ENCODE results near the gene CEP290. TPM values are rescaled to one million over a fixed set of nuclear protein-coding genes. Genes with fewer than 3 reads are reported as not detected.
A peak's percentile ranks its signal among the peaks of the same experiment; 100 is the strongest.

The CEP290 gene
- polyA plus RNA-seq, 1 experiment: 1.8 TPM

DNA sequence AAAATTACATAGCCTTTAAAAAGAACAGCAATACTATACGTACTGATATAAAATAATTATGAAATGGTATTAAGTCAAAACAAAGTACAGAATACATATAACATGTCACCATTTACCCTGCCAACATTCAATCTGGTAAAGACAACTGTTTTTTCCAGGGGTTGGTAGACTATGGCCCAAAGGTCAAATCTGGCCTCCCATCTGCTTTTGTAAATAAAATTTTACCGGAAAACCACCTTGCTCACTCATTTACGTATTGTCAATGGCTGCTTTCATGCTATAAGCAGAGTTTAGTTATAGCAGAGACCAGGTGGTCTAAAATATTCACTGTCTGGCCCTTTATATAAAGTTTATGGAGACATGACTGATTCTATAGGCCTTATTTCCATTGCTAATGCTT lies 14.0 kb downstream of the CEP290 start:
- TF ChIP-seq, protein P1, sequence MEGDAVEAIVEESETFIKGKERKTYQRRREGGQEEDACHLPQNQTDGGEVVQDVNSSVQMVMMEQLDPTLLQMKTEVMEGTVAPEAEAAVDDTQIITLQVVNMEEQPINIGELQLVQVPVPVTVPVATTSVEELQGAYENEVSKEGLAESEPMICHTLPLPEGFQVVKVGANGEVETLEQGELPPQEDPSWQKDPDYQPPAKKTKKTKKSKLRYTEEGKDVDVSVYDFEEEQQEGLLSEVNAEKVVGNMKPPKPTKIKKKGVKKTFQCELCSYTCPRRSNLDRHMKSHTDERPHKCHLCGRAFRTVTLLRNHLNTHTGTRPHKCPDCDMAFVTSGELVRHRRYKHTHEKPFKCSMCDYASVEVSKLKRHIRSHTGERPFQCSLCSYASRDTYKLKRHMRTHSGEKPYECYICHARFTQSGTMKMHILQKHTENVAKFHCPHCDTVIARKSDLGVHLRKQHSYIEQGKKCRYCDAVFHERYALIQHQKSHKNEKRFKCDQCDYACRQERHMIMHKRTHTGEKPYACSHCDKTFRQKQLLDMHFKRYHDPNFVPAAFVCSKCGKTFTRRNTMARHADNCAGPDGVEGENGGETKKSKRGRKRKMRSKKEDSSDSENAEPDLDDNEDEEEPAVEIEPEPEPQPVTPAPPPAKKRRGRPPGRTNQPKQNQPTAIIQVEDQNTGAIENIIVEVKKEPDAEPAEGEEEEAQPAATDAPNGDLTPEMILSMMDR (IDR thresholded peaks at IDR 0.05; ENCODE audit: insufficient read depth, low read depth, low read length): no peak
- ChIA-PET POLR2A (no interaction called here), CTCF (no interaction called here)
- Histone ChIP-seq H3K4me3 (ENCODE audit: low read depth, low read length) (no peak overlapping the region), H3K27me3 (ENCODE audit: control insufficient read depth, insufficient read depth, low read length) (no peaks in the 10 kb centered on the region), H3K36me3 (ENCODE audit: control insufficient read depth, insufficient read depth, low read length) (no peaks in the 10 kb centered on the region)
- no peak for DNase-seq (ENCODE audit: low read depth)

DNA sequence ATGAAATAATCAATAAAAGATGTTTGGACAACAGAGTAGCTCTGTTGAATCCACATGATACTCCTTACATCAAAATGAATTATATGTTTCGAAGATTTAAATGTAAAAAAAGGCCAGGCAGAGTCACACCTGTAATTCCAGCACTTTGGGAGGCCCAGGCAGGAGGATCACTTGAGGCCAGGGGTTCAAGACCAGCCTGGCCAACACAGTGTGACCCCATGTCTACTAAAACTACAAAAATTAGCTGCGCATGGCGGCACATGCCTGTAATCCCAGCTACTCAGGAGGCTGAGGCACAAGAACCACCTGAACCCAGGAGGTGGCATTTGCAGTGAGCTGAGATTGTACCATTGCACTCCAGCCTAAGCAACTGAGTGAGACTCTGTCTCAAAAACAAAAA lies 14.8 kb downstream of the CEP290 start:
- TF ChIP-seq, protein P1 (IDR thresholded peaks at IDR 0.05; ENCODE audit: insufficient read depth, low read depth, low read length): no peak
- POLR2A ChIA-PET: no interaction called here
- Histone ChIP-seq H3K4me3 (ENCODE audit: low read depth, low read length) (no peak overlapping the region), H3K36me3 (ENCODE audit: control insufficient read depth, insufficient read depth, low read length) (no peaks in the 10 kb centered on the region), H3K27me3 (ENCODE audit: control insufficient read depth, insufficient read depth, low read length) (no peaks in the 10 kb centered on the region)
- CTCF ChIA-PET: no interaction called here
- no peak for DNase-seq (ENCODE audit: low read depth)

DNA sequence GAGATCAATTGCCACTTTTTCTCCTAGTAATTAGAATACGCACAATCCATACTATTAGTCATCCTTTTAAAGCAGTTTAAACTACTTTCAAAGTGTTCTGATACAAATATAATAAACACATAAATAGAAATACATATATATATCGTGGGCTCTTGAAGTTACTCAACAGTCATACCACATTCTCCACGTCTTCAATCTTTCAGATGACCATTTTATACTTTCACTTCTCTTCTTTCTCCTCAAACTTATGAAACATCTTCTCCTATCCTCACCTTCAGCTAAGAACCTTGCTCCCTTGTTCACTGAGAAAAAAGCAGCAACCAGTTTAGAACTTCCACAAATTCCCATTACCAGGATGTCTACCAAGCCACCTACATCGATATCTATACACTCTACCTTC lies 19.2 kb downstream of the CEP290 start:
- H3K36me3 ChIP-seq (ENCODE audit: control insufficient read depth, insufficient read depth, low read length): no peaks in the 10 kb centered on the region
- TF ChIP-seq, protein P1 (IDR thresholded peaks at IDR 0.05; ENCODE audit: insufficient read depth, low read depth, low read length): no peak
- POLR2A ChIA-PET: no interaction called here

DNA sequence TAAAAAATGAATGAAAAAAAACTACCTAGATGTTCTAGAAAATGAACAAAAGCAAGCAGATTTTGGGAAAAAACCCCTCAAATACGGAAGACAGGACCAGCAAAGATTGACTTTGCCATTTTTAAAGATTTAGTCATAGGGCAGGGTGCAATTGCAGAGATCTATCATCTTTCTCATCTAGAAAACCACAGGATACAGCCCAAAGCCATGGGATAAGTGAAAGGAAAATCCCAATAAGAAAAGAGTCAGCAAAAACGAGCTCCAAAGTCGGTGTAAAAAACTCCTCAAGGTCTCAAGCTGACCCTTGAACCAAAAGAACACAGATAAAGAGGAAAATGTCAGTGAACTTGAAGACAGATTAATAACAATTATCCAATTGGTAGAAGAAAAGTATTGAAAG lies 28.0 kb downstream of the CEP290 start:
- CTCF ChIA-PET: no interaction called here
- DNase-seq (ENCODE audit: low read depth): no peak
- Histone ChIP-seq H3K27me3 (ENCODE audit: control insufficient read depth, insufficient read depth, low read length) (no peaks in the 10 kb centered on the region), H3K36me3 (ENCODE audit: control insufficient read depth, insufficient read depth, low read length) (no peaks in the 10 kb centered on the region), H3K4me3 (ENCODE audit: low read depth, low read length) (no peak overlapping the region)
- POLR2A ChIA-PET: no interaction called here
- TF ChIP-seq, protein P1 (IDR thresholded peaks at IDR 0.05; ENCODE audit: insufficient read depth, low read depth, low read length): no peak

More for the DNA sequence above, 19.2 kb downstream of the CEP290 start:
- H3K27me3 ChIP-seq (ENCODE audit: control insufficient read depth, insufficient read depth, low read length): no peaks in the 10 kb centered on the region
- DNase-seq (ENCODE audit: low read depth): no peak
- H3K4me3 ChIP-seq (ENCODE audit: low read depth, low read length): no peak overlapping the region
- CTCF ChIA-PET: interaction anchor here (0.5 kb wide), 1 partner anchor 53 kb away, joined by 3 read pairs; no protein-coding TSS in a partner anchor

DNA sequence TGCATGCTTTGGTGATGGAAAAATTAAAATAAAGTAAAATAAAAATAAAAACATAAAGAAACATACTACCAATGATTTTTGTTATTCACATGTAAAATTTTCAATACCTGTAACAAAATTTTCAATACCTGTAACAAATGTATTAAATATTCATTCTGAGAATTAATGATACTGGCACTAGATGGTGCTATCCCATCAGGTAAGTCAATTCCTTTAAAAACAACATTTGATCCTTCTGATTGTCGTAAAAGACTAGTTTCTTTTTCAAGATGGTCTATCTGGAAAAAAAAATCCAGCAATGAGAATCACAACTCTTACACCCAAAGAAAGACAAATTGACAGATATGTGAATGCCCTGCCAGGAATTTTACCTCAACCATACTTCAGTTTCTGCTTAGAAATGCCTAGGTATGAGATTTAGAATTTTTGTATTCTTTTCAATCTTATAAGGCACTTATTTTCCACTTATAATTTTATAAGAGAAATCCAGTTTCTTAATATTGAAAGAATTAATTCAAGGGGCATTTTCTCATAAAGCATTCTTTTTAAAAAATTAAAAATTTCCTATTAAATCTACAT lies 30.7 kb downstream of the CEP290 start:
- DNase-seq (ENCODE audit: low read depth): peak; percentile 15
- ChIA-PET CTCF (interaction anchor here (1.0 to 1.5 kb wide), 2 partner anchors 33 to 883 kb away, joined by 3 to 5 read pairs; no protein-coding TSS in a partner anchor), POLR2A (no interaction called here)
- Histone ChIP-seq H3K36me3 (ENCODE audit: control insufficient read depth, insufficient read depth, low read length) (no peaks in the 10 kb centered on the region), H3K27me3 (ENCODE audit: control insufficient read depth, insufficient read depth, low read length) (no peaks in the 10 kb centered on the region), H3K4me3 (ENCODE audit: low read depth, low read length) (no peak overlapping the region)
- TF ChIP-seq, protein P1 (IDR thresholded peaks at IDR 0.05; ENCODE audit: insufficient read depth, low read depth, low read length): peak; percentile 39

Measured in BJ (cell line).